ENCODE data around the gene MYH9. TPM values are rescaled to one million over a fixed set of nuclear protein-coding genes. Genes with fewer than 3 reads are reported as not detected.

MYH9 gene
- total RNA-seq, 4 donors from 2014 or later = 361 to 406 (median 386) TPM

DNA sequence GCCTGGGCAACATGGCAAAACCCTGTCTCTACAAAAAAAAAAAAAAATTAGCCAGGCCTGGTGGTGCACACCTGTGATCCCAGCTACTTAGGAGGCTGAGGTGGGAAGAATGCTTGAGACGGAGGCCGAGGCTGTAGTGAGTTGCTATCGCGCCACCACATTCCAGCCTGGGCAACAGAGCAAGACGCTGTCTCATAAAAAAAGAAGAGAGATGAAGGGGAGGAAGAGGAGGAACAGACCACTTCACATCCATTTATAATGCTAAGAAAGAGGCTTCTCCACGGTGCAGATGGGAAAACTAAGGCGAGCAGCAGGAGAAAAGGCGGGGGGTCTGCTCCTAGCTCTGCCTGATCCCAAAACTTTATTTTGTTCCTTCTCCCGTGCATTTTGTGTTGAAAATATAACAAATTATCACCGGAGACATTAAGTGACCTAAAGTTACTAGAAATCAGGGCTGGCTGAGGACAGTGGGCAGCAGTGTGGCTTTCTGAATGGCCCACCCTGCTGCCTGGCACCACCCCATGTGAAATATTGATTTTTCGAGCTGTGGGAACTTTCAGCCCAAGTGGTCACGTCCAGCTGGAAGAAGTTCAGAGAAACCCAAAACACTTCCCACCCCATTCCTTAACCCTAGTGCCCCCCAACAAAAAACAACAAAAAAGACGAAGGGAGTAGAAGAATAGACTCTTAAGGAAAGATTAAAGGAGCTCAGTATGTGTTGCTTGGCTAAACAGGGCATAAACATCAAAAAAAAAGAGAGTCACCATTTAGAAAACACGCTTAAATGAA is 9.5 kb downstream of the MYH9 start:
- Histone ChIP-seq H3K4me1 (peaks cover 0 to 100% (median 65%) of the 10 kb centered on the region in 4 donors), H3K36me3 (no peaks in the 10 kb centered on the region), H3K27me3 (no peaks in the 10 kb centered on the region), H3K27ac (peak overlapping the region; percentile 26 to 80 (median 78)), H3K4me3 (no peak overlapping the region), H3K9me3 (no peaks in the 10 kb centered on the region)
- TF ChIP-seq POLR2A (IDR thresholded peaks at IDR 0.05) (no peak), EP300 (IDR thresholded peaks at IDR 0.05) (no peak)
- TF ChIP-seq, protein P1, sequence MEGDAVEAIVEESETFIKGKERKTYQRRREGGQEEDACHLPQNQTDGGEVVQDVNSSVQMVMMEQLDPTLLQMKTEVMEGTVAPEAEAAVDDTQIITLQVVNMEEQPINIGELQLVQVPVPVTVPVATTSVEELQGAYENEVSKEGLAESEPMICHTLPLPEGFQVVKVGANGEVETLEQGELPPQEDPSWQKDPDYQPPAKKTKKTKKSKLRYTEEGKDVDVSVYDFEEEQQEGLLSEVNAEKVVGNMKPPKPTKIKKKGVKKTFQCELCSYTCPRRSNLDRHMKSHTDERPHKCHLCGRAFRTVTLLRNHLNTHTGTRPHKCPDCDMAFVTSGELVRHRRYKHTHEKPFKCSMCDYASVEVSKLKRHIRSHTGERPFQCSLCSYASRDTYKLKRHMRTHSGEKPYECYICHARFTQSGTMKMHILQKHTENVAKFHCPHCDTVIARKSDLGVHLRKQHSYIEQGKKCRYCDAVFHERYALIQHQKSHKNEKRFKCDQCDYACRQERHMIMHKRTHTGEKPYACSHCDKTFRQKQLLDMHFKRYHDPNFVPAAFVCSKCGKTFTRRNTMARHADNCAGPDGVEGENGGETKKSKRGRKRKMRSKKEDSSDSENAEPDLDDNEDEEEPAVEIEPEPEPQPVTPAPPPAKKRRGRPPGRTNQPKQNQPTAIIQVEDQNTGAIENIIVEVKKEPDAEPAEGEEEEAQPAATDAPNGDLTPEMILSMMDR (IDR thresholded peaks at IDR 0.05) = no peak
- no peak for DNase-seq (ENCODE audit: low spot score in 2 of 2)
- 44 to 48% methylated on average over 14 of the region's 14 CpGs for WGBS, 2 donors

DNA sequence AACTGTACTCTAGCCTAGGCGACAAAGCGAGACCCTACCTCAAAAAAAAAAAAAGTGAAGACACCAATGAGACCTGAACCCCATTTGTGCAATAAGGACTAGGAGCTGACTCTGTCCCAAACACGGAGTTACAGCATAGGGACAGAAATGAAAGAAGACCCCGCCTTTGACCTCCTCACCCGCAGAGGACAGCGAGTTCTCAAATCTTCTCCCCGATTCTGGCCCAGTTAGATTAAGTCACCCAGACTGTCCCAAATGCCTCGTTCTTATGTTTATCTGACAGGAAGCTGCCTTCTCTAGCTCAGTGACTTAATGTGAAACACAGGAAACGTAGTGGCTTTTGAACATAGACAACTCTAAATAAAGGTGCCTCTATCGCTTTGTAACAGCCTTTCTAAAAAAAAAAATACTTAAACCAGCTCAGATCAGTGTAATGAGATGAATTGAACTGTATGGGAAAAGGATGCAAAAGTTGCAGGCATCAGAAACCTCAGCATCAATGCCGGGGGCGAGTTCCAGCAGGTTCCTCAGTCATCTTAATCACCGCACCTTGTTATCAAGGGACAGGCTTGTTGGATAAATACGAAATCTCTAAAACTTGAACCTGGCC is 10.6 kb downstream of the MYH9 start:
- TF ChIP-seq EP300 (IDR thresholded peaks at IDR 0.05) = peak in 1 of 2 donors; percentile 18
- TF ChIP-seq POLR2A (IDR thresholded peaks at IDR 0.05) = no peak
- DNase-seq (ENCODE audit: low spot score in 2 of 2) = no peak
- WGBS, 2 donors = 65 to 74% methylated on average over 14 of the region's 14 CpGs
- no peaks in the 10 kb centered on the region for H3K36me3 ChIP-seq
- no peaks in the 10 kb centered on the region for H3K9me3 ChIP-seq
- H3K4me3 ChIP-seq = no peak overlapping the region
- peak overlapping the region; percentile 4 to 80 (median 73) for H3K27ac ChIP-seq
- H3K4me1 ChIP-seq = peaks cover 0 to 100% (median 69%) of the 10 kb centered on the region in 4 donors
- H3K27me3 ChIP-seq = no peaks in the 10 kb centered on the region

DNA sequence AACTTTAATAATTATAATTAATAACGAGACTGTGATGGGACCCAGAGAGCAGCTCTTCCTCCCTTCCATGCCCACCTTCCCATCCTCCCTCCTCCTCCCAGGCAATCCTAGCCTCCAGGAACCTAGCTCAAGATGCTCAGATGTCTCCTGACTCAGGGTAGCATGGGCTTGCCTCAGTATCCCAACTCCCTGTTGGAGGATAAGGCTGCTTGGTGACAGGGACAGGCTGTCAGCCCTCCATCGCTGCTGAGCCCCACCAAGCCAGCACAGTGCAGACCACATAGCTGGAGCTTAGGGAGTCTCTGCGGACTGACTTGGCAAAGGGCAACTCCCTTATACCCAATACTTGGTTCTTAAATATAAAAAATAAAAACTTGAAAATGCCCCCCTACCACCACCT is 11.5 kb downstream of the MYH9 start:
- Histone ChIP-seq H3K9me3 (no peaks in the 10 kb centered on the region), H3K36me3 (no peaks in the 10 kb centered on the region), H3K27ac (peak overlapping the region in 3 of 4 donors; percentile 59 to 79 (median 67)), H3K4me1 (peaks cover 0 to 100% (median 73%) of the 10 kb centered on the region in 4 donors), H3K27me3 (no peaks in the 10 kb centered on the region), H3K4me3 (no peak overlapping the region)
- 78 to 81% methylated on average over 3 of the region's 3 CpGs for WGBS, 2 donors
- DNase-seq (ENCODE audit: low spot score in 2 of 2) = no peak
- TF ChIP-seq EP300 (IDR thresholded peaks at IDR 0.05) (no peak), POLR2A (IDR thresholded peaks at IDR 0.05) (no peak)
- TF ChIP-seq, protein P1 (IDR thresholded peaks at IDR 0.05) = no peak

GRCh38 chr22:36375071-36375980 is 12.4 kb downstream of the MYH9 start:
- Histone ChIP-seq H3K36me3 (no peaks in the 10 kb centered on the region), H3K4me3 (no peak overlapping the region), H3K27ac (peak overlapping the region; percentile 15 to 90 (median 81)), H3K4me1 (peaks cover 0 to 100% (median 74%) of the 10 kb centered on the region in 4 donors), H3K9me3 (no peaks in the 10 kb centered on the region), H3K27me3 (no peaks in the 10 kb centered on the region)
- no peak for DNase-seq (ENCODE audit: low spot score in 2 of 2)
- TF ChIP-seq, protein P1 (IDR thresholded peaks at IDR 0.05) = no peak
- no peak for TF ChIP-seq EP300 (IDR thresholded peaks at IDR 0.05)
- TF ChIP-seq POLR2A (IDR thresholded peaks at IDR 0.05) = no peak
- 52 to 60% methylated on average over 9 of the region's 9 CpGs for WGBS, 2 donors

DNA sequence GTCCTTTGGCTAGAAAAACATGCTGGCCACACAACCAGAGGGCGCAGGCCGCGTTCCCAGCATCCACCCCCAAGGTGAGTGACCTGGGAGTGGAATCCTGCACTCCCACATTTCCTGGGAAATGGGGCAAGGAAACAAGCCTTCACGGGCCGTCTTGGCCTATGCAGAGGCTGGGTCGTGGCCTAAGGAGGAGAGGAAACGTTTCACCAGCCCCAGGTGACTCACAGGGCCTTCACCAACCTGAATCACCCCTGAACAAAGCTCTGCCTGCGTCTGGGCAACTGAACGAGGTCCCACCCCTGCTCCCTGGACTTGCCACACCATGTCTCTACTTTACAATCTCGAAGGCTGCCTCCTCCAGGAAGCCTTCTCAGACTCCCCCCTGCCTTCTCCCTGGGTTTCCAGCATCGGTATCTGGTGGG is 13.2 kb downstream of the MYH9 start:
- H3K4me1 ChIP-seq = peaks cover 0 to 100% (median 74%) of the 10 kb centered on the region in 4 donors
- H3K36me3 ChIP-seq = no peaks in the 10 kb centered on the region
- H3K27me3 ChIP-seq = no peaks in the 10 kb centered on the region
- TF ChIP-seq, protein P1 (IDR thresholded peaks at IDR 0.05) = no peak
- TF ChIP-seq POLR2A (IDR thresholded peaks at IDR 0.05) (no peak), EP300 (IDR thresholded peaks at IDR 0.05) (peak in 1 of 2 donors; percentile 28)
- H3K27ac ChIP-seq = peak overlapping the region; percentile 15 to 90 (median 81)
- 55 to 57% methylated on average over 11 of the region's 11 CpGs for WGBS, 2 donors
- no peak overlapping the region for H3K4me3 ChIP-seq
- no peaks in the 10 kb centered on the region for H3K9me3 ChIP-seq
- no peak for DNase-seq (ENCODE audit: low spot score in 2 of 2)
